Neuronal stem cell (in vitro differentiated cells): Measurements from ENCODE around the gene OR6N2.

ENCODE experiments used
- DNase-seq: peaks from one replicate; pipeline ENCODE4 v3.0.0-alpha.2; 2013; ENCODE audit warnings: low spot score
- H2AFZ ChIP-seq: one replicate; pipeline ENCODE4 v1.6.1; 2013; ENCODE audit warnings: mild to moderate bottlenecking, low read length, inconsistent platforms
- H2AK5ac ChIP-seq: 2 replicates; pipeline ENCODE4 v1.6.1; 2013; ENCODE audit warnings: low read depth, mild to moderate bottlenecking, inconsistent platforms, low read length, moderate library complexity, mixed read lengths
- H2BK120ac ChIP-seq: 2 replicates; pipeline ENCODE4 v1.6.1; 2013; ENCODE audit warnings: low read depth, mild to moderate bottlenecking, inconsistent platforms, low read length, moderate library complexity, mixed read lengths
- H2BK12ac ChIP-seq: one replicate; pipeline ENCODE4 v1.6.1; 2013; ENCODE audit warnings: low read length, inconsistent platforms
- H2BK15ac ChIP-seq: 2 replicates; pipeline ENCODE4 v1.6.1; 2013; ENCODE audit warnings: mild to moderate bottlenecking, low read length, inconsistent platforms, mixed read lengths
- H2BK5ac ChIP-seq: one replicate; pipeline ENCODE4 v1.6.1; 2013; ENCODE audit warnings: inconsistent platforms, mild to moderate bottlenecking, low read length, moderate library complexity
- H3K14ac ChIP-seq: one replicate; pipeline ENCODE4 v1.6.1; 2013; ENCODE audit warnings: low read length, inconsistent platforms
- H3K18ac ChIP-seq: 2 replicates; pipeline ENCODE4 v1.6.1; 2013; ENCODE audit warnings: low read length, inconsistent platforms
- H3K23ac ChIP-seq: 2 replicates; pipeline ENCODE4 v1.6.1; 2013; ENCODE audit warnings: low read depth, mild to moderate bottlenecking, mixed read lengths, low read length, inconsistent platforms; ENCODE audit not compliant: poor library complexity
- H3K27ac ChIP-seq: replicated peaks from 3 replicates; pipeline ENCODE4 v1.5.1; 2013; ENCODE audit warnings: low read length, inconsistent platforms
- H3K27me3 ChIP-seq, 3 experiments: 2 replicates each; pipeline ENCODE4 v1.6.1; 2013; ENCODE audit warnings: low read length in 3 of 3, mild to moderate bottlenecking in 2 of 3, inconsistent platforms in 1 of 3, low read depth in 1 of 3, mixed read lengths in 1 of 3, moderate library complexity in 1 of 3; ENCODE audit not compliant: control insufficient read depth in 3 of 3, insufficient read depth in 3 of 3
- H3K36me3 ChIP-seq, 2 donors: replicated peaks in 1 of 2; 2 replicates each; pipeline ENCODE4 v1.6.1; 2013; ENCODE audit warnings: low read length in 2 of 2; ENCODE audit not compliant: control insufficient read depth in 2 of 2, insufficient read depth in 2 of 2
- H3K4ac ChIP-seq: 2 replicates; pipeline ENCODE4 v1.6.1; 2013; ENCODE audit warnings: inconsistent platforms, mild to moderate bottlenecking, low read length, moderate library complexity
- H3K4me1 ChIP-seq, 2 donors: 1 replicate in 1 of 2; 2 replicates in 1 of 2; pipeline ENCODE4 v1.6.1; 2013; ENCODE audit warnings: low read length in 2 of 2, low read depth in 1 of 2; ENCODE audit not compliant: control insufficient read depth in 2 of 2, insufficient read depth in 1 of 2
- H3K4me2 ChIP-seq: one replicate; pipeline ENCODE4 v1.6.1; 2013; ENCODE audit warnings: mild to moderate bottlenecking, low read length, inconsistent platforms; ENCODE audit not compliant: insufficient read depth, poor library complexity, severe bottlenecking
- H3K4me3 ChIP-seq, 2 donors: 2 replicates each; pipeline ENCODE4 v1.5.1; 2013; ENCODE audit warnings: low read length in 2 of 2, mild to moderate bottlenecking in 2 of 2, inconsistent platforms in 1 of 2, moderate library complexity in 1 of 2
- H3K79me1 ChIP-seq: one replicate; pipeline ENCODE4 v1.6.1; 2013; ENCODE audit warnings: low read depth, mild to moderate bottlenecking, inconsistent platforms, low read length, moderate library complexity
- H3K9ac ChIP-seq: one replicate; pipeline ENCODE4 v1.6.1; 2013; ENCODE audit warnings: mild to moderate bottlenecking, low read depth, low read length, inconsistent platforms; ENCODE audit not compliant: poor library complexity
- H3K9me3 ChIP-seq, 2 donors: replicated peaks in 1 of 2; 2 replicates each; pipeline versions ENCODE3 to v1.6.1; 2013; ENCODE audit warnings: low read length in 2 of 2, mild to moderate bottlenecking in 2 of 2, inconsistent platforms in 1 of 2, low read depth in 1 of 2, mixed read lengths in 1 of 2, moderate library complexity in 1 of 2; ENCODE audit not compliant: control insufficient read depth in 2 of 2, insufficient read depth in 1 of 2
- H4K8ac ChIP-seq: one replicate; pipeline ENCODE4 v1.6.1; 2013; ENCODE audit warnings: low read depth, mild to moderate bottlenecking, inconsistent platforms, low read length, moderate library complexity
- H4K91ac ChIP-seq: one replicate; pipeline ENCODE4 v1.6.1; 2013; ENCODE audit warnings: low read length, low read depth, mild to moderate bottlenecking, inconsistent platforms; ENCODE audit not compliant: poor library complexity
- WGBS, 2 donors: extraction: QIAGEN DNeasy Blood & Tissue Kit; methylation state at CpG; one replicate each; pipeline ENCODE4 v1.1.7; 2013; ENCODE audit warnings: missing lambda C conversion rate in 2 of 2, mixed read lengths in 1 of 2; ENCODE audit not compliant: insufficient read length in 2 of 2, insufficient replicate concordance in 1 of 2; ENCODE audit errors: extremely low coverage in 2 of 2; 5-methylcytosine and 5-hydroxymethylcytosine counted together

Gene OR6N2

GRCh38 chr1:158818975-158819431, 38.0 kb upstream of the OR6N2 start:
- Histone ChIP-seq H3K18ac (no peak overlapping the region), H3K4me3 (no peak overlapping the region), H3K23ac (no peak overlapping the region), H3K27me3 (no peaks in the 10 kb centered on the region), H3K4me1 (peaks cover 0 to 2% of the 10 kb centered on the region in 2 donors), H2BK5ac (no peak overlapping the region), H3K36me3 (no peaks in the 10 kb centered on the region), H2BK15ac (no peak overlapping the region), H3K9ac (no peak overlapping the region), H3K9me3 (no peaks in the 10 kb centered on the region), H3K14ac (no peak overlapping the region), H4K8ac (no peak overlapping the region), H3K27ac (no peak overlapping the region), H2BK120ac (no peak overlapping the region), H2AFZ (no peak overlapping the region), H3K4me2 (no peak overlapping the region), H2BK12ac (no peak overlapping the region), H2AK5ac (no peak overlapping the region), H4K91ac (no peak overlapping the region), H3K4ac (no peak overlapping the region), H3K79me1 (no peaks in the 10 kb centered on the region)
- no CpG with 5 or more reads among the region's 1 CpG for WGBS, 2 donors
- no peak for DNase-seq

GRCh38 chr1:158818560-158818959, 37.6 kb upstream of the OR6N2 start:
- H3K36me3 ChIP-seq = no peaks in the 10 kb centered on the region
- no peak overlapping the region for H4K91ac ChIP-seq
- H2BK5ac ChIP-seq = no peak overlapping the region
- H3K27ac ChIP-seq = no peak overlapping the region
- no peaks in the 10 kb centered on the region for H3K9me3 ChIP-seq
- WGBS, 2 donors = no CpG with 5 or more reads among the region's 1 CpG
- no peak overlapping the region for H2AK5ac ChIP-seq
- no peaks in the 10 kb centered on the region for H3K79me1 ChIP-seq
- no peak overlapping the region for H2BK12ac ChIP-seq
- H2AFZ ChIP-seq = no peak overlapping the region
- no peak overlapping the region for H3K9ac ChIP-seq
- H3K23ac ChIP-seq = no peak overlapping the region
- H2BK15ac ChIP-seq = no peak overlapping the region
- no peak overlapping the region for H3K4me2 ChIP-seq
- peaks cover 0 to 2% of the 10 kb centered on the region in 2 donors for H3K4me1 ChIP-seq
- no peak for DNase-seq
- H3K27me3 ChIP-seq = no peaks in the 10 kb centered on the region
- no peak overlapping the region for H3K18ac ChIP-seq
- H2BK120ac ChIP-seq = no peak overlapping the region
- H3K14ac ChIP-seq = no peak overlapping the region
- no peak overlapping the region for H4K8ac ChIP-seq
- H3K4me3 ChIP-seq = no peak overlapping the region
- no peak overlapping the region for H3K4ac ChIP-seq

GRCh38 chr1:158814970-158815369, 34.0 kb upstream of the OR6N2 start:
- Histone ChIP-seq H3K27ac (no peak overlapping the region), H2BK120ac (no peak overlapping the region), H3K18ac (no peak overlapping the region), H2BK15ac (no peak overlapping the region), H3K4me1 (peaks cover 0 to 2% of the 10 kb centered on the region in 2 donors), H2BK5ac (no peak overlapping the region), H2AFZ (no peak overlapping the region), H3K4me3 (no peak overlapping the region), H2AK5ac (no peak overlapping the region), H2BK12ac (no peak overlapping the region), H3K14ac (no peak overlapping the region), H3K79me1 (no peaks in the 10 kb centered on the region), H3K23ac (no peak overlapping the region), H3K27me3 (no peaks in the 10 kb centered on the region), H3K9ac (no peak overlapping the region), H3K4ac (no peak overlapping the region), H4K8ac (no peak overlapping the region), H3K9me3 (no peaks in the 10 kb centered on the region), H4K91ac (no peak overlapping the region), H3K36me3 (no peaks in the 10 kb centered on the region), H3K4me2 (no peak overlapping the region)
- DNase-seq = no peak
- no CpG with 5 or more reads among the region's 1 CpG for WGBS, 2 donors

DNA sequence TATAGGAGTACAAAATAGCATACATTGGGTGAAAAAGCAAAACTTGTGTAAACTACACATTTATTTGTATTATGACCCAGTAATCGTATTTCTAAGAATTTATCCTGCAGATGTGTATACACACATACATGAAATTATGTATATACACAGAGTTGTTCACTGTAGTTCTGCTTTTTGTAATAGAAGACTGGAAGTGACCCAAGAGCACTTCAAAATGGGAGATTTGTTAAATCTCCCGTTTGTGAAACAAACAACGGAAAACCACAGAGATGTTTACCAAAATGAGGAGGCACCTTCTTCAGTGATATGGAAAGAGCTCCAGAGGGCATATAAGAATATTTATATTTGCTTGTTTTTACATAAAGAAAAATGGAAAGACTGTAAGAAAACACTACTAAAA, 32.2 kb upstream of the OR6N2 start:
- H3K27me3 ChIP-seq = no peaks in the 10 kb centered on the region
- H2AFZ ChIP-seq = no peak overlapping the region
- H3K4me2 ChIP-seq = no peak overlapping the region
- no peak overlapping the region for H3K4ac ChIP-seq
- no peak overlapping the region for H3K9ac ChIP-seq
- DNase-seq = no peak
- no peaks in the 10 kb centered on the region for H3K79me1 ChIP-seq
- H2BK12ac ChIP-seq = no peak overlapping the region
- H4K8ac ChIP-seq = no peak overlapping the region
- H3K4me3 ChIP-seq = no peak overlapping the region
- H2BK120ac ChIP-seq = no peak overlapping the region
- H3K27ac ChIP-seq = no peak overlapping the region
- H3K18ac ChIP-seq = no peak overlapping the region
- WGBS, 2 donors = no CpG with 5 or more reads among the region's 3 CpGs
- H2BK15ac ChIP-seq = no peak overlapping the region
- no peak overlapping the region for H2BK5ac ChIP-seq
- H3K36me3 ChIP-seq = no peaks in the 10 kb centered on the region
- no peaks in the 10 kb centered on the region for H3K4me1 ChIP-seq
- no peak overlapping the region for H2AK5ac ChIP-seq
- no peak overlapping the region for H3K14ac ChIP-seq
- H3K23ac ChIP-seq = no peak overlapping the region
- H4K91ac ChIP-seq = no peak overlapping the region
- H3K9me3 ChIP-seq = peaks cover 0 to 1% of the 10 kb centered on the region in 2 donors
